DMS 273 (cell line): Measurements from ENCODE around the gene RBM39.
A peak's percentile ranks its signal among the peaks of the same experiment; 100 is the strongest.
"Not testable (repeated sequence)": the region's sequence is repeated elsewhere in the genome, so short reads cannot be mapped to it uniquely, and the experiment has no call there.

Experiments
- DNase-seq: peaks from one replicate; lab custom pipeline; 2025; ENCODE audit not compliant: unreplicated experiment; lab: John Stamatoyannopoulos, UW

Gene RBM39

GRCh38 chr20:35726842-35727711 is 15.0 kb downstream of the RBM39 start:
- no peak for DNase-seq

- DNase-seq, result no peak
Measured at GRCh38 chr20:35724321-35725230, 17.5 kb downstream of the RBM39 start.

GRCh38 chr20:35723652-35724320 is 18.3 kb downstream of the RBM39 start:
- not testable (repeated sequence) for DNase-seq

GRCh38 chr20:35723275-35723639 is 18.8 kb downstream of the RBM39 start:
- not testable (repeated sequence) for DNase-seq

- no peak for DNase-seq
Measured at GRCh38 chr20:35721621-35722020, 20.4 kb downstream of the RBM39 start.

- DNase-seq, result no peak
Measured at GRCh38 chr20:35721219-35721618, 20.8 kb downstream of the RBM39 start.

- no peak for DNase-seq
Measured at GRCh38 chr20:35720165-35721123, 21.6 kb downstream of the RBM39 start.

- no peak for DNase-seq
Measured at GRCh38 chr20:35719717-35720116, 22.3 kb downstream of the RBM39 start.

GRCh38 chr20:35718972-35719635 is 23.0 kb downstream of the RBM39 start:
- DNase-seq, result peak; percentile 59

- DNase-seq, result not testable (repeated sequence)
Measured at GRCh38 chr20:35718321-35718720, 23.7 kb downstream of the RBM39 start.

- DNase-seq, result no peak
Measured at GRCh38 chr20:35716330-35716729, 25.7 kb downstream of the RBM39 start.

GRCh38 chr20:35715652-35716051 is 26.4 kb downstream of the RBM39 start:
- no peak for DNase-seq

- DNase-seq, result no peak
Measured at GRCh38 chr20:35714127-35714526, 27.9 kb downstream of the RBM39 start.

GRCh38 chr20:35713120-35713519 is 28.9 kb downstream of the RBM39 start:
- not testable (repeated sequence) for DNase-seq

GRCh38 chr20:35711588-35712209 is 30.4 kb downstream of the RBM39 start:
- DNase-seq, result no peak

GRCh38 chr20:35710884-35711587 is 31.0 kb downstream of the RBM39 start:
- DNase-seq, result no peak

GRCh38 chr20:35710039-35710438 is 32.0 kb downstream of the RBM39 start:
- no peak for DNase-seq

- DNase-seq, result no peak
Measured at GRCh38 chr20:35709259-35709658, 32.8 kb downstream of the RBM39 start.

- no peak for DNase-seq
Measured at GRCh38 chr20:35708502-35708901, 33.6 kb downstream of the RBM39 start.
